ENCODE data around the gene SACS.

DNA sequence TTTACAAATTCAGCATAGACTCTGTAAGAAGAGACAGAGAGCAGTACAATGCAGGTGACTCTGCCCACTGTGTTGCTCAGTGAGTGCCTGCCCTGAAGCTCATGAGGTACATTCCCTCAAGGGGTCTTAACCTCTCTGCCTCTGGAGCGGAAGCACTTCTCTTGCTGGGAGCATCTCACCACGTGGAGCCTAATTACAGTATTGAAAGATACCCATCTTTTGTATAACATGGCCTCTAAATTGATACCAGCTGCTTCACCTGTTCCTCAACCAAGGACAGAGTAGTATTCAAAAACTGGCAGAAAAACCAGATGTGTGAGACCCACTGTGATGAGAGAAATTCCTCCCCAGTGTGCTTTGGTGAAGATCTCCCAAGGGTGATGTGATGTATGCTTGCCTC, 77.1 kb downstream of the SACS start:
- TF ChIP-seq, protein P1, sequence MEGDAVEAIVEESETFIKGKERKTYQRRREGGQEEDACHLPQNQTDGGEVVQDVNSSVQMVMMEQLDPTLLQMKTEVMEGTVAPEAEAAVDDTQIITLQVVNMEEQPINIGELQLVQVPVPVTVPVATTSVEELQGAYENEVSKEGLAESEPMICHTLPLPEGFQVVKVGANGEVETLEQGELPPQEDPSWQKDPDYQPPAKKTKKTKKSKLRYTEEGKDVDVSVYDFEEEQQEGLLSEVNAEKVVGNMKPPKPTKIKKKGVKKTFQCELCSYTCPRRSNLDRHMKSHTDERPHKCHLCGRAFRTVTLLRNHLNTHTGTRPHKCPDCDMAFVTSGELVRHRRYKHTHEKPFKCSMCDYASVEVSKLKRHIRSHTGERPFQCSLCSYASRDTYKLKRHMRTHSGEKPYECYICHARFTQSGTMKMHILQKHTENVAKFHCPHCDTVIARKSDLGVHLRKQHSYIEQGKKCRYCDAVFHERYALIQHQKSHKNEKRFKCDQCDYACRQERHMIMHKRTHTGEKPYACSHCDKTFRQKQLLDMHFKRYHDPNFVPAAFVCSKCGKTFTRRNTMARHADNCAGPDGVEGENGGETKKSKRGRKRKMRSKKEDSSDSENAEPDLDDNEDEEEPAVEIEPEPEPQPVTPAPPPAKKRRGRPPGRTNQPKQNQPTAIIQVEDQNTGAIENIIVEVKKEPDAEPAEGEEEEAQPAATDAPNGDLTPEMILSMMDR (IDR thresholded peaks at IDR 0.05) = no peak
- TF ChIP-seq, protein P2, sequence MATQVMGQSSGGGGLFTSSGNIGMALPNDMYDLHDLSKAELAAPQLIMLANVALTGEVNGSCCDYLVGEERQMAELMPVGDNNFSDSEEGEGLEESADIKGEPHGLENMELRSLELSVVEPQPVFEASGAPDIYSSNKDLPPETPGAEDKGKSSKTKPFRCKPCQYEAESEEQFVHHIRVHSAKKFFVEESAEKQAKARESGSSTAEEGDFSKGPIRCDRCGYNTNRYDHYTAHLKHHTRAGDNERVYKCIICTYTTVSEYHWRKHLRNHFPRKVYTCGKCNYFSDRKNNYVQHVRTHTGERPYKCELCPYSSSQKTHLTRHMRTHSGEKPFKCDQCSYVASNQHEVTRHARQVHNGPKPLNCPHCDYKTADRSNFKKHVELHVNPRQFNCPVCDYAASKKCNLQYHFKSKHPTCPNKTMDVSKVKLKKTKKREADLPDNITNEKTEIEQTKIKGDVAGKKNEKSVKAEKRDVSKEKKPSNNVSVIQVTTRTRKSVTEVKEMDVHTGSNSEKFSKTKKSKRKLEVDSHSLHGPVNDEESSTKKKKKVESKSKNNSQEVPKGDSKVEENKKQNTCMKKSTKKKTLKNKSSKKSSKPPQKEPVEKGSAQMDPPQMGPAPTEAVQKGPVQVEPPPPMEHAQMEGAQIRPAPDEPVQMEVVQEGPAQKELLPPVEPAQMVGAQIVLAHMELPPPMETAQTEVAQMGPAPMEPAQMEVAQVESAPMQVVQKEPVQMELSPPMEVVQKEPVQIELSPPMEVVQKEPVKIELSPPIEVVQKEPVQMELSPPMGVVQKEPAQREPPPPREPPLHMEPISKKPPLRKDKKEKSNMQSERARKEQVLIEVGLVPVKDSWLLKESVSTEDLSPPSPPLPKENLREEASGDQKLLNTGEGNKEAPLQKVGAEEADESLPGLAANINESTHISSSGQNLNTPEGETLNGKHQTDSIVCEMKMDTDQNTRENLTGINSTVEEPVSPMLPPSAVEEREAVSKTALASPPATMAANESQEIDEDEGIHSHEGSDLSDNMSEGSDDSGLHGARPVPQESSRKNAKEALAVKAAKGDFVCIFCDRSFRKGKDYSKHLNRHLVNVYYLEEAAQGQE (IDR thresholded peaks at IDR 0.05; ENCODE audit: insufficient read depth in 1 of 2, low read depth in 2 of 2, low read length in 1 of 2) = no peak
- no peak for TF ChIP-seq POLR2AphosphoS5 (IDR thresholded peaks at IDR 0.05; ENCODE audit: low read depth, low read length)
- no peak for TF ChIP-seq TCF7L2 (IDR thresholded peaks at IDR 0.05; ENCODE audit: low read depth, low read length)
- no peak for TF ChIP-seq SIN3A (IDR thresholded peaks at IDR 0.05; ENCODE audit: borderline replicate concordance, insufficient read depth, low read depth, low read length)

Data from Panc1 (cell line).